Measurements from ENCODE around the gene ANO10.

ANO10 gene

GRCh38 chr3:43434431-43434830, 187.4 kb downstream of the ANO10 start:
- DNase-seq (ENCODE audit: insufficient read length, low spot score), result no peak
- no peak for FAIRE-seq

GRCh38 chr3:43432462-43432861, 189.3 kb downstream of the ANO10 start:
- DNase-seq (ENCODE audit: insufficient read length, low spot score) (no peak), FAIRE-seq (no peak)

GRCh38 chr3:43426388-43426787, 195.4 kb downstream of the ANO10 start:
- FAIRE-seq (no peak), DNase-seq (ENCODE audit: insufficient read length, low spot score) (no peak)

- DNase-seq (ENCODE audit: insufficient read length, low spot score), result no peak
- no peak for FAIRE-seq
These were observed 196.0 kb downstream of the ANO10 start for GRCh38 chr3:43425829-43426228.

GRCh38 chr3:43423639-43424038, 198.2 kb downstream of the ANO10 start:
- DNase-seq (ENCODE audit: insufficient read length, low spot score), result no peak
- no peak for FAIRE-seq

DNA sequence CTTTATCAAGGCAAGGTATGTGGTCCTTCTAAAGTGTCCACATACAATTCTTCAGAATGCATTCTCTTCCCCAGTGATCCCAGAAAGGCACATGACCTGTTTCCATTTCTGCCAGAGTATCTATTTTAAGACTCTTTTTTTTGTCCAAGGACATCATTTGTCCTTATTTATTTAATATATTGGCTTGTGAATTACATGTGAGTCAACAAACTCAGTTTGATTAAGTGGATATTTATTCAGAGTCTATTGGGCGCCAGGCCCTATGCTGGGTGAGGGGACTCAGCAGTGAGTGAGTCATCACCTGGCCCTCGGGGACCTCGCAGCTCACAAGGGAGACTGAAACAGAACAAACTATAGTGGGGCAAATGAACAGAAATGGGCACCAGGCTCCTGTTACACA, 198.7 kb downstream of the ANO10 start:
- FAIRE-seq (no peak), DNase-seq (ENCODE audit: insufficient read length, low spot score) (no peak)

DNA sequence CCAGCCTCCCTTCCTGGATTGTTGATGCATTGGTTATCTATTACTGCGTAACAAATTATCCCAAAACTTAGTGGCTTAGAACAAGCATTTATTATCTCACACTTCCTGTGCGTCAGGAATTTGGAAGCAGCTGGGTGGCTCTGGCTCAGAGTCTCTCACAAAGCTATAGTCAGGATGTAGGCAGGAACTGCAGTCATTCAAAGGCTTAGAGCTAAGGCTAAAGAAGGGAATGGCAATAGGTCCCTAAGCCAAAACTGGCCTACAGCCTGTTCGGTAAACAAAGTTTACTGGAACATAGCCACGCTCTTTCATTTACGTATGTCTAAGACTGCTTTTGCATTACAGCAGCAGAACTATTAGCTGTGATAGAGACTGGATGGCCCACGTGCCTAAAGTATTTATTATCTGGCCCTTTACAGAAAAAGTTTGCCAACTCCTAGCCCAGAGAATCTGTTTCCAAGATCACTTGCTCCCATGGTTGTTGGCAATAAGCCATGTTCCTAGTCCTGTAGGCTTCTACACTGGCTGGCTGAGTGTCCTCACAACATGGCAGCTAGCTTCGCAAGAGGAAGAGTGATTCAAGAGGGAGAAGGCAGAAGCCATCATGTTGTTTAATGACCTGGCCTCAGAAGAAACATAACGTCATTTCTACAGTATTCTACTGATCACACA, 203.1 kb downstream of the ANO10 start:
- no peak for DNase-seq (ENCODE audit: insufficient read length, low spot score)
- no peak for FAIRE-seq

DNA sequence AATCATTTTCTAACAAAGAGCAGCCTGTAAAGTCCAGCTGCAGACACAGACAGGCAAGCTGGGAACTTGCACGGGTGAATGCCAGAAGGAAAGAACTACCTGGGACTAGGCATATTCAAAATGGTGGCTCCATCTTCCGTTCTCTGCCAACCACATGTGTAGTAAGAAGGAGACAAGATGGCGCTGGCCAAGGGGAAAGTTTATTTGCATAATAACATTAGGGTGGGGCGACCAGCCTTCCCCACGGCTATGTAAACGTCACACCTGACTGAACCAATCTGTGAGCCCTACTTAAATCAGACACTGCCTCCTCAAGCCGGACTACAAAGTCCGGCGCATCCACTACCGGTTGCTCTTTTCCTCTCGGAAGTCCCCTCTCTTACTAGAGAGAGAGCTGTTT, 204.7 kb downstream of the ANO10 start:
- FAIRE-seq (no peak), DNase-seq (ENCODE audit: insufficient read length, low spot score) (no peak)

DNA sequence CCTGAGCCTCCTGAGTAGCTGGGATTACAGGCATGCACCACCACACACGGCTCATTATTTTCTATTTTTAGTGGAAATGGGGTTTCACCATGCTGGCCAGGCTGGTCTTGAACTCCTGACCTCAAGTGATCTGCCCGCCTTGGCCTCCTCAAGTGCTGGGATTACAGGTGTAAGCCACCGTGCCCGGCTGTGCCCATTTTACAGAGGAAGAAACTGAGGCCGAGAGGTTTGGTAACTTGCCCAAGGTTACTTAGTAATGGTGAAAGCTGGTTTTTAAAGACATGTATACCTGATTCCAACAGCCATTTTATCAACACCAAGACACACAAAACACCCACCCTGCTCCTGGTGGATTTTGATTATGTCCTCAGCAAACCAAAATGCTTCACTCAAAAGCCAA, 206.7 kb downstream of the ANO10 start:
- no peak for FAIRE-seq
- DNase-seq (ENCODE audit: insufficient read length, low spot score), result no peak

DNA sequence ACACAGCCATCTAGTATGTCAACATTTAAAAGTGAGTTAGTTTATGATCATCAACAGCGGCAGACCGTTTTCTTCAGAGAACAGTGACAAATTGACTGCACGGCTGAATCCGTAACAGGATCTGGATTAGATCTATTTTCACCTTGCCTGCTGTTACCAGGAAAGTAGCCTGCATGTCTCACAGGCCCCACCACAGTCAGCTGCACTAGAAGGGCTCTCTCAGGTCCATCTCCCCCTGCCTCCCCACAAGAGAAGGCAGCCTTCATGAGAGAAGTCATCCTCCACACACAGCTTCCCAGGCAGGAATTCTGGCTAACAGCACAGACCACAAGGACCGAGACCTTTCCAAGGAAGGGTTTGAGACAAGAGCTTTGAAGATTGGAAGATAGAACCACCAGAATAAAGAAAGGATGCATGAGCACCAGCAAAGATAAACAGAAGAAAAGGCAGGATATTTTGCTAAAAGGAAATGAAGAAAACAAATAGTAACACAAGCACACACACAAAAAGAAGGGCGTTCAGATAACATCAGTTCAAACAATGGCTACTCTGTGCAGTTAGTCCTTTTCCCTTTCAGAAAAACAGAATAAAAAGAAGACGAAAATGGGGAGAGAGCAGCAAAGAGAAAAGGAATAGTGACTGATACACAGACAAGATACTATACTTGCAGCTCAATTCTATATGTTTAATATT, 208.0 kb downstream of the ANO10 start:
- FAIRE-seq (no peak), DNase-seq (ENCODE audit: insufficient read length, low spot score) (no peak)

DNA sequence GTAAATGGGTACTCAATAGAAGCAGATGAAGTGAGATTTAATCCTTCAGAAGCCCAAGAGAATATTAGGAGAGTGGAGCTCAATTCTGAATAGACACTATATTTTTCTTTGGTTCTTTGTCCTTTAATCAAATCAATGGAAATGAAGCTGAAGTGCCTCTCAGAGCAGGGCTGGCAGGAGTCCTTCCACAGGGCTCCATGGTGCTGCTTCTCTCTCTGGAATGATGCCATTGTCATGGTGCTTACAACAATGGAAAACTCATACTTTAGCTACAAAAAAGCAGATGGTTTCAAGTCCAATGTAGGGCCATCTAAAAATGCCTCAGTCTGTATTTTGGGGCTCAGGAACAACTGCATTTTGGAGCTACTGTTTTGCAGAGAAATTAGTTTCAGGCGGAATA, 210.4 kb downstream of the ANO10 start:
- DNase-seq (ENCODE audit: insufficient read length, low spot score) (no peak), FAIRE-seq (no peak)

GRCh38 chr3:43410592-43410991, 211.2 kb downstream of the ANO10 start:
- no peak for FAIRE-seq
- DNase-seq (ENCODE audit: insufficient read length, low spot score), result no peak

GRCh38 chr3:43409506-43409905, 212.3 kb downstream of the ANO10 start:
- DNase-seq (ENCODE audit: insufficient read length, low spot score), result no peak
- FAIRE-seq, result no peak

- DNase-seq (ENCODE audit: insufficient read length, low spot score) (no peak), FAIRE-seq (no peak)
These were observed 215.2 kb downstream of the ANO10 start for GRCh38 chr3:43406643-43407023.

DNA sequence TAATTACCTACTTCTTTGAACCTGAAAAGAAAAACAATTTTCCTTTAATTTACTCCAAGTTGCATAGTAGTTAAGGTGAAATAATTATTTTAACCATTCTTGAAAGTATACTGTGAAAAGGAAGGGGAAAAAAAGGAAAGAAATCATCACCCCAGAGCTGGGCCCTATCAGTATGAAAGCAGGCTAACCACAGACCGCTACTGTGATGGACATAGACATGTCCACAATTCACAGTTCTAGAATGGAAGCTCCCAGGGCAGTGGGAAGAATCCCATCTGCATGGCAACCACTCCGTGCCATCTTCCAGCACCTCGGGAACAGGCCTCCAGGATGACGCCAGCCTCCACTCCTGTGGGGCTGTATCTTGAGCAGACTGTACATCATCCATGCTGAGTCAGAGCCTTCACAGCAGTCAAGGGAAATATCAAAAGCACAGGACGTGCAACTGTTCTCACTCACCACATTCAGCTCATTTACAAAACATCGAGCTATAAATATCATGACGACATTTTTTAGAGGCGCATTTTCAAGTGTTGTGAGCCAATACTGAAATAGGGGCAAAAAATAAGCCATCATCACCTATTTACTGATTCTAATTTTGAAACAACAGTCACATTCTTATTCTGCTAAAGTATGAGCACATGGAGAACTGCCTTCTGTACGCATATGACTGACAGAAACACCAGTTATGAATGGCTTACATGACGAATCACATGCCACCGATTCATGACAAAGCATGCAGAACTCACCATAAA, 215.7 kb downstream of the ANO10 start:
- DNase-seq (ENCODE audit: insufficient read length, low spot score), result no peak
- no peak for FAIRE-seq

- DNase-seq (ENCODE audit: insufficient read length, low spot score) (no peak), FAIRE-seq (no peak)
These were observed 220.8 kb downstream of the ANO10 start for GRCh38 chr3:43400781-43401730.

DNA sequence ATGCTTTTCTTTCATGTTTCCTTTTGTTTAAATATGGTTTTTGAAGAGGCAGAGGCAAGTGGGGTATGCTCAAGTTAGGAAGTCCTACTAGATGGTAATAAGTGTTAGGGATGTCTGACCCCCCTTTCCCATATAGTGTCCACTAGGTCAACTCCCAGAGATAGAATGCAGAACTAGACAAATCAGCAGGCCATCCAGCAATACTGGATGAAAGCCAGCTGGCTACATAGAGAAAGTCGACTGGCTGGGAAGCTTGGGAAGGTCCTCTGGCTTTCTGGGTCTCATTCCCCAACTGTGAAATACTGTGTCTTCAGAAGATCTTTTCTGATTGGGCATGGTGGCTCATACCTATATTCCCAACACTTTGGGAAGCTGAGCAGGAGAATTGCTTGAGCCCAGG, 221.6 kb downstream of the ANO10 start:
- DNase-seq (ENCODE audit: insufficient read length, low spot score) (no peak), FAIRE-seq (no peak)

DNA sequence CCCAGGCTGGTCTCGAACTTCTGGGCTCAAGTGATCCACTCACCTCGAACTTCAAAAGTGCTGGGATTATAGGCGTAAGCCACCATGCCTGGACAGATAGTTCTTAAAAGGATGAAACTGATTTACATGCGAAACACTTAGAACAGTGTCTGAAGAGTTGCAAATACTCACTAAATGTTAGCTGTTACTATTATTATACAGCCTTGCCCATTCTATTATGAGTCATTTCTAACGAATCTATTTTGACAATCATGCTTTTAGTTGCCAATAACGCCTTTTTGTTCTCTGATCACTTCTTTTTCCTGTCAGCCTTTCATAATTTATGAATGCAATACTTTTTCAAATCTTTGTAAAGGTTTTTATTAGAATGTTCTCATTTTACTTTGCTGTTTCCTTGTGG, 222.8 kb downstream of the ANO10 start:
- no peak for DNase-seq (ENCODE audit: insufficient read length, low spot score)
- no peak for FAIRE-seq

GRCh38 chr3:43394041-43394554, 227.7 kb downstream of the ANO10 start:
- no peak for DNase-seq (ENCODE audit: insufficient read length, low spot score)
- FAIRE-seq, result no peak

DNA sequence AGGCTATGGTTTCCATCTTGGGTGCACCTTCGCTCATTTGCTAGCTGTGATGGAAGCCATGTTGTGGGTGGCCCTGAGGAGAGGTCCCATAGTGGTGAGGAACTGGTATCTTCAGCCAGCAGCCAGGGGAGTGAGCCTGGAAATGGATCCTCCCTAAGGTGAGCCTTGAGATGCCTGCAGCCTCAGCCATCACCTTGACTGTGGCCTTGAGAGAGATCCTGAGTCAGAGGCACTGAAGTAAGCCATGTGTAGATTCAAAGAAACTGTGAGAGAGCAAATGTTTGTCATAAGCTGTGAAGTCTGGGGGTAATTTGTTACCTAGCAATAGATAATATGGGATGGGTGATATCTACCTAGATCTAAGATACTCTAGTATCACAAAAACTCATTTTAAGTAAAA, 230.2 kb downstream of the ANO10 start:
- DNase-seq (ENCODE audit: insufficient read length, low spot score) (no peak), FAIRE-seq (no peak)

GRCh38 chr3:43390255-43390588, 231.6 kb downstream of the ANO10 start:
- no peak for DNase-seq (ENCODE audit: insufficient read length, low spot score)
- no peak for FAIRE-seq

All from HTR-8/SVneo (cell line).